H1 (cell line): ENCODE measurements around the gene CRACDL. TPM values are rescaled to one million over a fixed set of nuclear protein-coding genes. Genes with fewer than 3 reads are reported as not detected.

Source experiments
- CTCF ChIA-PET: fragments of 300-600 bp; sonication (Branson Sonifier 250); formaldehyde crosslinking; loops from one replicate; lab custom pipeline; 2021; ENCODE audit not compliant: partially characterized antibody; lab: Charles Lee
- POLR2A ChIA-PET: fragments of 300-600 bp; sonication (Branson Sonifier 250); formaldehyde crosslinking; loops from one replicate; lab custom pipeline; 2021; ENCODE audit warnings: inconsistent platforms; ENCODE audit not compliant: partially characterized antibody; lab: Charles Lee
- DNase-seq, 2 experiments: peaks; one replicate each; pipeline versions ENCODE4 v3.0.0 to v3.0.0-alpha.2; 2010 to 2022; ENCODE audit warnings: low spot score in 2 of 2, low read depth in 1 of 2, mixed read lengths in 1 of 2
- FAIRE-seq: peaks from 2 replicates; lab custom pipeline; 2011; peaks lifted over from hg19 to GRCh38; lab: Jason Lieb, UNC
- H2AFZ ChIP-seq: 2 replicates; pipeline ENCODE4 v1.8.1; 2012; ENCODE audit warnings: low read length, inconsistent platforms
- H2AK5ac ChIP-seq: 2 replicates; pipeline ENCODE4 v1.6.1; 2013; ENCODE audit warnings: low read depth, low read length
- H2BK120ac ChIP-seq: replicated peaks from 2 replicates; pipeline ENCODE3; 2013; ENCODE audit warnings: low read depth, low read length, inconsistent platforms
- H2BK12ac ChIP-seq: 2 replicates; pipeline ENCODE4 v1.6.1; 2013; ENCODE audit warnings: low read depth, low read length
- H2BK15ac ChIP-seq: 2 replicates; pipeline ENCODE4 v1.6.1; 2013; ENCODE audit warnings: low read length
- H2BK20ac ChIP-seq: 2 replicates; pipeline ENCODE4 v1.6.1; 2013; ENCODE audit warnings: low read length
- H2BK5ac ChIP-seq: 2 replicates; pipeline ENCODE4 v1.6.1; 2013; ENCODE audit warnings: low read depth, low read length
- H3K14ac ChIP-seq: 2 replicates; pipeline ENCODE4 v1.6.1; 2013; ENCODE audit warnings: inconsistent platforms; ENCODE audit not compliant: insufficient read length
- H3K18ac ChIP-seq: 2 replicates; pipeline ENCODE4 v1.6.1; 2013; ENCODE audit warnings: low read length; ENCODE audit errors: extremely low read depth
- H3K23ac ChIP-seq: 2 replicates; pipeline ENCODE4 v1.6.1; 2013; ENCODE audit warnings: inconsistent platforms; ENCODE audit not compliant: insufficient read length
- H3K23me2 ChIP-seq: 2 replicates; pipeline ENCODE4 v1.6.1; 2013; ENCODE audit warnings: low read depth, low read length
- H3K27ac ChIP-seq: 2 replicates; pipeline ENCODE4 v1.6.1; 2011; ENCODE audit warnings: low read depth, low read length, inconsistent platforms
- H3K27me3 ChIP-seq, 4 experiments: replicated peaks in 1 of 4; 1 replicate in 1 of 4; 2 replicates in 3 of 4; pipeline versions ENCODE4 v1.6.1 to v1.8.1; 2011 to 2013; ENCODE audit warnings: low read length in 3 of 4, mild to moderate bottlenecking in 3 of 4, inconsistent platforms in 2 of 4, mixed read lengths in 2 of 4, moderate library complexity in 1 of 4; ENCODE audit not compliant: control insufficient read depth in 3 of 4, insufficient read depth in 3 of 4; ENCODE audit errors: extremely low read depth in 1 of 4
- H3K36me3 ChIP-seq, 4 experiments: 2 replicates each; pipeline versions ENCODE4 v1.6.1 to v1.8.1; 2011 to 2013; ENCODE audit warnings: mild to moderate bottlenecking in 4 of 4, low read length in 3 of 4, moderate library complexity in 2 of 4, control low read depth in 1 of 4, inconsistent platforms in 1 of 4; ENCODE audit not compliant: insufficient read depth in 4 of 4, control insufficient read depth in 2 of 4
- H3K4ac ChIP-seq: replicated peaks from 2 replicates; pipeline ENCODE3; 2013; ENCODE audit warnings: low read length, low read depth, mixed read lengths, inconsistent platforms; ENCODE audit not compliant: insufficient read length
- H3K4me1 ChIP-seq, 4 experiments: replicated peaks in 1 of 4; 1 replicate in 1 of 4; 2 replicates in 3 of 4; pipeline versions ENCODE4 v1.6.1 to v1.8.1; 2011 to 2013; ENCODE audit warnings: low read length in 3 of 4, inconsistent platforms in 2 of 4, mixed read lengths in 1 of 4; ENCODE audit not compliant: insufficient read depth in 4 of 4, control insufficient read depth in 3 of 4
- H3K4me2 ChIP-seq, 2 experiments: 2 replicates each; pipeline versions ENCODE4 v1.6.1 to v1.8.1; 2011 to 2013; ENCODE audit warnings: low read depth in 2 of 2, low read length in 2 of 2, control low read depth in 1 of 2, inconsistent platforms in 1 of 2, mild to moderate bottlenecking in 1 of 2; ENCODE audit not compliant: insufficient read depth in 1 of 2
- H3K4me3 ChIP-seq, 4 experiments: fragments of 200-600, 300-600 bp in 1 of 4; sonication (generic), shearing (Covaris generic), sonication (Bioruptor Twin) in 1 of 4; 2 replicates each; pipeline versions ENCODE4 v1.5.1 to v1.8.1; 2011 to 2016; ENCODE audit warnings: low read length in 4 of 4, low read depth in 3 of 4, control low read depth in 2 of 4, inconsistent platforms in 2 of 4, mild to moderate bottlenecking in 2 of 4, mixed read lengths in 1 of 4, moderate library complexity in 1 of 4; ENCODE audit not compliant: insufficient read depth in 2 of 4; ENCODE audit errors: extremely low read depth in 1 of 4
- H3K56ac ChIP-seq: replicated peaks from 2 replicates; pipeline ENCODE3; 2013; ENCODE audit warnings: low read depth, mild to moderate bottlenecking, mixed read lengths, low read length, inconsistent platforms; ENCODE audit not compliant: insufficient read length
- H3K79me1 ChIP-seq: 2 replicates; pipeline ENCODE4 v1.6.1; 2013; ENCODE audit warnings: low read depth, low read length, control low read depth
- H3K79me2 ChIP-seq, 2 experiments: 2 replicates each; pipeline versions ENCODE4 v1.6.1 to v1.8.1; 2012 to 2013; ENCODE audit warnings: low read length in 2 of 2, mild to moderate bottlenecking in 2 of 2, inconsistent platforms in 1 of 2; ENCODE audit not compliant: insufficient read depth in 2 of 2, control insufficient read depth in 1 of 2
- H3K9ac ChIP-seq, 4 experiments: replicated peaks in 1 of 4; 1 replicate in 1 of 4; 2 replicates in 3 of 4; pipeline versions ENCODE4 v1.6.1 to v1.8.1; 2011 to 2013; ENCODE audit warnings: low read depth in 3 of 4, low read length in 3 of 4, control low read depth in 2 of 4, mild to moderate bottlenecking in 2 of 4, moderate library complexity in 2 of 4, inconsistent platforms in 1 of 4; ENCODE audit errors: extremely low read depth in 1 of 4
- H3K9me3 ChIP-seq, 2 experiments: 2 replicates each; pipeline versions ENCODE4 v1.6.1 to v1.8.1; 2012 to 2013; ENCODE audit warnings: mild to moderate bottlenecking in 2 of 2, moderate library complexity in 2 of 2, control low read depth in 1 of 2, inconsistent platforms in 1 of 2, low read depth in 1 of 2, low read length in 1 of 2, mixed read lengths in 1 of 2; ENCODE audit not compliant: insufficient read depth in 2 of 2
- H4K20me1 ChIP-seq, 2 experiments: replicated peaks in 1 of 2; 2 replicates each; pipeline versions ENCODE3 to v1.8.1; 2011 to 2013; ENCODE audit warnings: inconsistent platforms in 2 of 2, low read length in 2 of 2, mild to moderate bottlenecking in 1 of 2; ENCODE audit not compliant: insufficient read depth in 2 of 2, control insufficient read depth in 1 of 2
- H4K5ac ChIP-seq: 2 replicates; pipeline ENCODE4 v1.6.1; 2013; ENCODE audit warnings: low read length, low read depth, mixed read lengths, inconsistent platforms; ENCODE audit not compliant: insufficient read length
- H4K8ac ChIP-seq: 2 replicates; pipeline ENCODE4 v1.8.0; 2013; ENCODE audit warnings: mild to moderate bottlenecking, moderate library complexity, low read length, inconsistent platforms; ENCODE audit not compliant: insufficient read depth; ENCODE audit errors: extremely low read depth
- H4K91ac ChIP-seq: replicated peaks from 2 replicates; pipeline ENCODE3; 2013; ENCODE audit warnings: low read length, mixed read lengths, inconsistent platforms; ENCODE audit not compliant: insufficient read length
- BCL11A ChIP-seq, 2 experiments: IDR thresholded peaks; one replicate each; pipeline ENCODE4 v1.6.1; 2011; ENCODE audit warnings: low read depth in 2 of 2, low read length in 2 of 2, mild to moderate bottlenecking in 2 of 2
- KDM1A ChIP-seq: fragments of 200-600, 300-600 bp; sonication (generic); IDR thresholded peaks from 2 replicates; pipeline ENCODE4 v1.7.1; 2016; ENCODE audit warnings: mild to moderate bottlenecking, low read length, borderline replicate concordance
- WGBS, 2 experiments: shearing (Covaris generic) in 1 of 2; methylation state at CpG; one replicate each; pipeline versions ENCODE4 v1.1.6 to v1.1.7; 2013 to 2015; ENCODE audit warnings: low lambda C conversion rate in 2 of 2, mixed read lengths in 2 of 2, inconsistent platforms in 1 of 2, low coverage in 1 of 2, missing lambda C conversion rate in 1 of 2; ENCODE audit not compliant: insufficient replicate concordance in 2 of 2, insufficient coverage in 1 of 2, insufficient read length in 1 of 2; ENCODE audit errors: extremely low coverage in 1 of 2, missing lambda C conversion rate in 1 of 2; 5-methylcytosine and 5-hydroxymethylcytosine counted together
- polyA plus RNA-seq, 7 experiments: library from polyadenylated mRNA; depleted of rRNA in 3 of 7; stranded (reverse) in 5 of 7; unstranded in 2 of 7; fragments of >200 nt in 5 of 7; fragments of 200-250 nt in 2 of 7; gene quantifications; 1 replicate in 5 of 7; 2 replicates in 1 of 7; 4 replicates in 1 of 7; pipeline versions ENCODE4 v1.2.1 to v1.2.3, GENCODE V29; 2011 to 2013; ENCODE audit warnings: missing spikeins in 2 of 7, mixed read lengths in 2 of 7
- total RNA-seq: library from RNA; stranded (reverse); fragmentation: NEBNext Ultra II Directional; extraction: Animal tissue kit (Norgen Biotek cat#: 25700); gene quantifications from 2 replicates; pipeline ENCODE4 v1.2.1, GENCODE V29; 2021

CRACDL gene
- total and polyA plus RNA-seq, 2 of the 8 experiments (the other 6 are each of a cell fraction or from before 2014, with no cell fraction given): 0.07 to 0.38 TPM

GRCh38 chr2:98781822-98782221, 154.2 kb downstream of the CRACDL start:
- FAIRE-seq: no peak
- no peak overlapping the region for H3K14ac ChIP-seq
- no peak overlapping the region for H2BK5ac ChIP-seq
- no peak overlapping the region for H3K23ac ChIP-seq
- H3K27ac ChIP-seq: no peak overlapping the region
- ChIA-PET CTCF (no interaction called here), POLR2A (no interaction called here)
- no peaks in the 10 kb centered on the region for H3K23me2 ChIP-seq
- 95% methylated on average over 1 of the region's 1 CpG; no CpG with 5 or more reads in 1 of the 2 experiments for WGBS, 2 experiments
- no peak overlapping the region for H3K56ac ChIP-seq
- no peak overlapping the region for H3K4me3 ChIP-seq
- H3K79me2 ChIP-seq: no peaks in the 10 kb centered on the region
- no peaks in the 10 kb centered on the region for H3K27me3 ChIP-seq
- no peak overlapping the region for H3K9ac ChIP-seq
- no peak overlapping the region for H2AK5ac ChIP-seq
- peaks cover 0 to 1% (median 0%) of the 10 kb centered on the region in 4 experiments; a peak in 2 of 7 replicates for H3K4me1 ChIP-seq
- no peak overlapping the region for H3K18ac ChIP-seq
- no peak overlapping the region for H4K5ac ChIP-seq
- H4K20me1 ChIP-seq: no peaks in the 10 kb centered on the region
- no peak overlapping the region for H4K8ac ChIP-seq
- H3K4ac ChIP-seq: no peak overlapping the region
- H2BK12ac ChIP-seq: no peak overlapping the region
- peaks cover 3 to 12% of the 10 kb centered on the region in 2 experiments; a peak in 1 of 4 replicates for H3K9me3 ChIP-seq
- H2BK15ac ChIP-seq: no peak overlapping the region
- TF ChIP-seq KDM1A (0 out of 2 replicates have a peak, but pooled peaks have one; percentile 14), BCL11A (IDR thresholded peaks at IDR 0.05; ENCODE audit: low read depth in 2 of 2, low read length in 2 of 2) (no peak)
- no peak overlapping the region for H3K4me2 ChIP-seq
- no peaks in the 10 kb centered on the region for H3K36me3 ChIP-seq
- H2AFZ ChIP-seq: no peak overlapping the region
- H2BK20ac ChIP-seq: no peak overlapping the region
- H4K91ac ChIP-seq: no peak overlapping the region
- no peak overlapping the region for H2BK120ac ChIP-seq
- DNase-seq: no peak
- H3K79me1 ChIP-seq: no peaks in the 10 kb centered on the region
